Tibial artery (tissue), 4 donors: ENCODE measurements around the gene GIGYF1.
"Not testable (repeated sequence)": the region's sequence is repeated elsewhere in the genome, so short reads cannot be mapped to it uniquely, and the experiment has no call there.

Experiments
- DNase-seq, 2 donors: peaks; one replicate each; pipeline ENCODE4 v3.0.0-alpha.2; 2019
- H3K27ac ChIP-seq, 2 donors: fragments of 200-600 bp; sonication (generic) in 1 of 2; 1 replicate in 1 of 2; 2 replicates in 1 of 2; pipeline ENCODE4 v1.5.1; 2018 to 2019; ENCODE audit warnings: mild to moderate bottlenecking in 1 of 2
- H3K27me3 ChIP-seq, 2 donors: fragments of 200-600 bp; sonication (generic) in 1 of 2; one replicate each; pipeline versions ENCODE4 v1.5.1 to v1.6.0; 2016 to 2019
- H3K36me3 ChIP-seq, 3 donors: fragments of 200-600 bp; sonication (generic) in 2 of 3; one replicate each; pipeline ENCODE4 v1.5.1; 2016 to 2019; ENCODE audit warnings: mild to moderate bottlenecking in 2 of 3
- H3K4me1 ChIP-seq, 4 donors: fragments of 200-600 bp; sonication (generic) in 2 of 4; 1 replicate in 3 of 4; 2 replicates in 1 of 4; pipeline ENCODE4 v1.5.1; 2016 to 2019
- H3K4me3 ChIP-seq, 2 donors: fragments of 200-600 bp; sonication (generic) in 1 of 2; 1 replicate in 1 of 2; 2 replicates in 1 of 2; pipeline ENCODE4 v1.5.1; 2018 to 2019; ENCODE audit warnings: mild to moderate bottlenecking in 2 of 2
- H3K9me3 ChIP-seq, 3 donors: fragments of 200-600 bp; sonication (generic) in 1 of 3; one replicate each; pipeline ENCODE4 v1.5.1; 2016 to 2019
- intact Hi-C: fragments of 100-400 bp; cut with DNase I; formaldehyde crosslinking; loops from one replicate; pipeline ENCODE4 v1.15.0; 2023; ENCODE audit warnings: low total_unique reads
- TF ChIP-seq, protein P1 (sequence below), 2 experiments: fragments of 200-600 bp in 1 of 2; fragments of 450-650 bp in 1 of 2; IDR thresholded peaks; one replicate each; pipeline ENCODE4 v1.5.1; 2017 to 2019; ENCODE audit warnings: antibody characterized with exemption in 2 of 2, mild to moderate bottlenecking in 1 of 2, moderate library complexity in 1 of 2

GIGYF1 gene

DNA sequence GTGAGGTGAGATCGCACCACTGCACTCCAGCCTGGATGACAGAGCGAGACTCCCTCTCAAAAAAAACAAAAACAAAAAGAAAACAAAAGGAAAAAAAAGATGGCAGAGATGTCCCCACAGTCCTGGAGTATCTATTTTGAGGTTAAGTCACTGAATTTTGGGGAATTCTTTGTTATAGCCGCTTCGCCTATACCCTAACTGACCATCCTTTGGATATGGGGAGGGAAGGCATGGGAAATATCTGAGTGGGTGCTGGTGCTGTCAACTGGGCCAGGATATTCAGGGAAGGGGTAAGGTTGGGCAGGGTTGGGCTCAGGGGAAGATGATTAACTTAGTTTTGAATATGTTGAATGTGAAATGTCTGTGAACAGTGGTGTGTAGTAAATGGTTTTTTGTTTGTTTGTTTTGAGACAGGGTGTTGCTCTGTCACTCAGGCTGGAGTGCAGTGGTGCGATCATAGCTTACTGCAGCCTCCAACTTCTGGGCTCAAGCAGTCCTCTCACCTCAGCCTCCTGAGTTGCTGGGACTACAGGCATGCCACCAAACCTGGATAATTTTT is 28.8 kb downstream of the GIGYF1 start:
- peaks cover 0 to 21% (median 0%) of the 10 kb centered on the region in 4 donors for H3K4me1 ChIP-seq
- H3K27me3 ChIP-seq: no peaks in the 10 kb centered on the region
- H3K36me3 ChIP-seq: no peaks in the 10 kb centered on the region
- H3K4me3 ChIP-seq: no peak overlapping the region
- no peak overlapping the region for H3K27ac ChIP-seq
- DNase-seq: no peak
- no peaks in the 10 kb centered on the region for H3K9me3 ChIP-seq
- TF ChIP-seq, protein P1, sequence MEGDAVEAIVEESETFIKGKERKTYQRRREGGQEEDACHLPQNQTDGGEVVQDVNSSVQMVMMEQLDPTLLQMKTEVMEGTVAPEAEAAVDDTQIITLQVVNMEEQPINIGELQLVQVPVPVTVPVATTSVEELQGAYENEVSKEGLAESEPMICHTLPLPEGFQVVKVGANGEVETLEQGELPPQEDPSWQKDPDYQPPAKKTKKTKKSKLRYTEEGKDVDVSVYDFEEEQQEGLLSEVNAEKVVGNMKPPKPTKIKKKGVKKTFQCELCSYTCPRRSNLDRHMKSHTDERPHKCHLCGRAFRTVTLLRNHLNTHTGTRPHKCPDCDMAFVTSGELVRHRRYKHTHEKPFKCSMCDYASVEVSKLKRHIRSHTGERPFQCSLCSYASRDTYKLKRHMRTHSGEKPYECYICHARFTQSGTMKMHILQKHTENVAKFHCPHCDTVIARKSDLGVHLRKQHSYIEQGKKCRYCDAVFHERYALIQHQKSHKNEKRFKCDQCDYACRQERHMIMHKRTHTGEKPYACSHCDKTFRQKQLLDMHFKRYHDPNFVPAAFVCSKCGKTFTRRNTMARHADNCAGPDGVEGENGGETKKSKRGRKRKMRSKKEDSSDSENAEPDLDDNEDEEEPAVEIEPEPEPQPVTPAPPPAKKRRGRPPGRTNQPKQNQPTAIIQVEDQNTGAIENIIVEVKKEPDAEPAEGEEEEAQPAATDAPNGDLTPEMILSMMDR (IDR thresholded peaks at IDR 0.05): no peak
- intact Hi-C loops: no loop called here

DNA sequence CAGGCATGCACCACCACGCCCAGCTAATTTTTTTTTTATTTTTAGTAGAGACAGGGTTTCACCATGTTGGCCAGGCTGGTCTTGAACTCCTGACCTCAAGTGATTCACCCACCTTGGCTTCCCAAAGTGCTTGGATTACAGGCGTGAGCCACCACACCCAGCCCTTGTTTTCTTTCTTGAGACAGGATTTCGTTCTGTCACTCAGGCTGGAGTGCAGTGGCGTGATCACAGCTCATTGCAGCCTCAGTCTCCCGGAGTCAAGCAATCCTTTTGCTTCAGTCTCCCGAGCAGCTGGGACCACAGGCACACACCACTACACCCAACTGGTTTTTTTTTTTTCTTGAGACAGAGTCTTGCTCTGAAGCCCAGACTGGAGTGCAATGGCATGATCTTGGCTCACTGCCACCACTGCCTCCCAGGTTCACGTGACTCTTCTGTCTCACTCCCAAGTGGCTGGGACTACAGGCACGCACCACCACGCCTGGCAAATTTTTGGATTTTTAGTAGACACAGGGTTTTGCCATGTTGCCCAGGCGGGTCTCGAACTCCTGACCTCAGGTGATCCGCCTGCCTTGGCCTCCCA is 31.8 kb downstream of the GIGYF1 start:
- H3K4me1 ChIP-seq, H3K4me3 ChIP-seq, H3K27ac ChIP-seq, DNase-seq, intact Hi-C loops, H3K9me3 ChIP-seq, H3K36me3 ChIP-seq: not testable (repeated sequence)
- H3K27me3 ChIP-seq: peaks cover 0 to 24% of the 10 kb centered on the region in 2 donors

DNA sequence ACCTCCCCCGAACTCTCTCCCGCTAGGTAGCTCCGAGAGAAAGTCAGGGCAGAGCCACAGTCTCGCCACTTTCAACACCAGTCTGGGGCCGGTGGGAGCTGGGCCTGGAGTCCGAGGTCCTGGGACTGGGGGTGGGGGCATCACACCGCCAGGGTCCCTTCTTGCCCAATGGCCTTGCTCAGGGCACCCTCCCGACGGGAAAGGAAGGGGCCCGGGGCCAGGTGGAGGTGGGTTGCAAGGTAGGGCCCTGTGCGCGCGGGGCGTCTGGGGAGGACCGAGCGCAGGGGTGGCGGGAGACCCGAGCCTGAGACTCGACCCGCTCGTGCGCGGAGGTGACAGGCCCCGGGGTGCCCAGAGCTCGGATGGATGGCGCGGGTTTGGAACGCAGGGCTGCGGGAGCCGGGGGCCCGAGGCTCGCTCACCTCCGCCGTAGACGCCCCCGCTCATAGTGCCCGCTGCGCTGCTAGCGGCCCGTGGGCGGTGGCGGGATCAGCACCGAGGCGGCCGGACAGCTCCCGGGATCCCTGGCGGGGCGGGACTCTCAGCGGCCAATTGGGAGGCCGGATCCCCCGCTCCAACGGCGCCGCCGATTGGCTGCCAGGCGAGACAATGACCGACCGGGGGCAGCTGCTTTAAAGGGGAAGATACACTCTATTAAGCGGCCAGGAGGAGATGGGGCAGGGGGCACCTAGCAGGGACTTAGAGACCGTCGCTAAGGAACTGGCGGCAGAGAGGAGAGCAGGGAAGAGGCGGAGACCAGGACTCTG is 38.0 kb downstream of the GIGYF1 start, which contains the start of gene ACTL6B:
Gene ACTL6B (minus strand): TSS at position 541 of the 767 bp plus-strand sequence. CDS start 94 bp downstream, at position 447.
- Histone ChIP-seq H3K27ac (no peak within 1 kb of the TSS), H3K36me3 (no peaks in the 10 kb centered on the region), H3K27me3 (peaks cover 0 to 70% of the 10 kb centered on the region in 2 donors), H3K9me3 (no peaks in the 10 kb centered on the region), H3K4me3 (no peak within 1 kb of the TSS), H3K4me1 (peaks cover 0 to 6% (median 0%) of the 10 kb centered on the region in 4 donors)
- TF ChIP-seq, protein P1 (IDR thresholded peaks at IDR 0.05): no peak
- peak in 1 of 2 donors; percentile 31 for DNase-seq
- intact Hi-C loops: no loop called here

DNA sequence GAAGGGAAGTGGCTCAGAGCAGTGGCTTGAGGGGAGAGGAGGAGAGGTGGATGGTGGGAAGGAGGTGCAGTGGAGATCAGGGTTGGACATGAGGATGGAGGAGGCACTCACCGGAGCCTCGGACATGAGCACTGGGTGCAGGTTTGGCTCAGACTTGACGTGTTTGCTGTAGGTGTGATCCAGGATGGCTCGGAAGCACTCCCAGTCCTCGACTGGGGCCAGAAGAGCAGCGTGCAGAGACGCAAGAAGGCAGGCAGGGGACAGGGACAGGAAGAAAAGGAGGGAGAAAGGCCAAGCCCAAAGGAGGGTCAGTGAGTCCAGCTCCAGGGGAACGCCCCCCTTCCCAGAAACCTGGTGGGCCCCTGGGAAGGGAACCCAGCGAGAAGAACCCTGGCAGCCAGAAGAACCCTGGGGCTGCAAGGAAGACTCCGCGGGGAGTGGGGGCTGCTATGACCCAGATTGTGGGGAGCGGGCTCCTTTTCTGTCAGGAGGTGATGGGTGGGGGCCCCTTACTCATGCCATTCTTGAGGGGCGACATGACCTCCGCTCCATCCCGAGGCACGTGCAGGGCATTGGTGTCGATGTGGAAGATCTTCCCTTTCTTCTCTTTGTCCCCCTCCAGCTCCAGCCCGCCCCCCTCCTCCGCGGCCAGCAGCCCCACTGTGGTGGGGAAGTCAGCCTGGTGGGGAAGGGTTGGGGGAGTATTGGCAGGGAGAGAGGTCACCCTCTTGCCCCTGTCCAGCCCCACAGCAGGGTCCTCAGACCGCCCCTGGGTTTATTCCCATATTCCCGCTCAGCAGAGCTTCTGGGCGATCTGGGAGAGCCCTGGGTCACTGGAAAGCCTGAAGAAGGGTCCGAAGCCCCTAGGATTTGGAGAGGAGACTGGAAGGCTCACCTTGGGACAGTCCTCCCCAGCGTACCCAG is 38.9 kb downstream of the GIGYF1 start:
- H3K36me3 ChIP-seq: no peaks in the 10 kb centered on the region
- intact Hi-C loops: no loop called here
- TF ChIP-seq, protein P1 (IDR thresholded peaks at IDR 0.05): no peak
- no peak overlapping the region for H3K27ac ChIP-seq
- no peak overlapping the region for H3K4me3 ChIP-seq
- no peak for DNase-seq
- H3K9me3 ChIP-seq: no peaks in the 10 kb centered on the region
- peaks cover 0 to 74% of the 10 kb centered on the region in 2 donors for H3K27me3 ChIP-seq
- peaks cover 0 to 6% (median 0%) of the 10 kb centered on the region in 4 donors for H3K4me1 ChIP-seq

DNA sequence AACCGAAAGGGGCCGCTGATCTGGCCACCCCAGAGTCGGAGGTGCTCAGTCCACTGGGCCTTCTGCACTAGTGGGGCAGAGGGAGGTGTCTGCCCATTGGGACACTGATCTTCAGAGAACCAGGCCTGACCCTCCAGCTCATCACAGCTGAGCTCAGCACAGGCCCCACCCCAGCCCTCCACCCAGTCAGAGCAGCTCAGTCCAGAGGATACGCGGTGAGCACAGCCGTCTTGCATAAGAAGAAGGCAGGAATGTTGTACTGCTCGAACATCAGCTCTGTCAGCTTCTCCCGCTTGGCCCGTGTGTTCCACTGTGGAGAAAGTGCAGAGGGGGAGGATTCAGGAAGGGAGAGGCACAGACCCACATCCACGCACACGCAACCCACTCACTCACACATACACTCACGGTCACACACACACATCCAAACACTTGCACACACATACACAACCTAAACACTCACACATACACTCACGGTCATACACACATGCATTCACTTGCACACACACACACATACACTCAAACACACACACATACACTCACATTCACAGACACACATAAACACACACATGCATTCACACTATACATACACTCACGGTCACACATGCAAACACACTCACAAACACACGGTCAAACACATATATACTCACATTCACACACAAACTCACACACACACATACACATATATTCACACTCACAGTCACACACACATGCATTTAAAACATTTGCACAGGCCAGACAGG is 44.1 kb downstream of the GIGYF1 start:
- intact Hi-C loops: no loop called here
- TF ChIP-seq, protein P1 (IDR thresholded peaks at IDR 0.05): no peak
- DNase-seq: no peak
- no peak overlapping the region for H3K4me3 ChIP-seq
- no peaks in the 10 kb centered on the region for H3K36me3 ChIP-seq
- H3K9me3 ChIP-seq: no peaks in the 10 kb centered on the region
- H3K27me3 ChIP-seq: peaks cover 0 to 73% of the 10 kb centered on the region in 2 donors
- no peaks in the 10 kb centered on the region for H3K4me1 ChIP-seq
- H3K27ac ChIP-seq: no peak overlapping the region
